ENCODE results near the gene TRIM66.

The TRIM66 gene

DNA sequence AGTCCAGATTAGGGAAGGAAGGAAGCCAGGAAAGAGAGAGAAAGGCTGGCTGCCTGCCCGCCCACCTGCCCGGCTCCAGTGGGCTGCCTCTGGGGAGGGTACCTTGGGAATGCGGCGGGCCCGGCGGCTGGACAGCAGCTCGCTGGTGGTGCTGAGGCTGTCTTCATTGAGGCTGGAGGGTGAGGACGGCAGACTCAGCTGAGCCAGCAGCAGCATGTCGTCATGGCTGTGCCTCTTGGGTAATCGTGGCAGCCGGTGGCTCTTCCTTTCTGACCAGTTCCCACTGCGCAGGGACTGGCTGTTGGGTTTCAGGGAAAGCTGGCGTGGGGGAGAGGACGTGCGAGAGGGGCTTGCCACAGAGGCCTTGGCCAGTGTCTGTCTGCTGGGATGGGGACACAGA is 33.0 kb upstream of the TRIM66 start:
- H3K4me3 ChIP-seq (ENCODE audit: low read depth, low read length) = no peak overlapping the region
- no peak for DNase-seq (ENCODE audit: low read depth)
- TF ChIP-seq, protein P1, sequence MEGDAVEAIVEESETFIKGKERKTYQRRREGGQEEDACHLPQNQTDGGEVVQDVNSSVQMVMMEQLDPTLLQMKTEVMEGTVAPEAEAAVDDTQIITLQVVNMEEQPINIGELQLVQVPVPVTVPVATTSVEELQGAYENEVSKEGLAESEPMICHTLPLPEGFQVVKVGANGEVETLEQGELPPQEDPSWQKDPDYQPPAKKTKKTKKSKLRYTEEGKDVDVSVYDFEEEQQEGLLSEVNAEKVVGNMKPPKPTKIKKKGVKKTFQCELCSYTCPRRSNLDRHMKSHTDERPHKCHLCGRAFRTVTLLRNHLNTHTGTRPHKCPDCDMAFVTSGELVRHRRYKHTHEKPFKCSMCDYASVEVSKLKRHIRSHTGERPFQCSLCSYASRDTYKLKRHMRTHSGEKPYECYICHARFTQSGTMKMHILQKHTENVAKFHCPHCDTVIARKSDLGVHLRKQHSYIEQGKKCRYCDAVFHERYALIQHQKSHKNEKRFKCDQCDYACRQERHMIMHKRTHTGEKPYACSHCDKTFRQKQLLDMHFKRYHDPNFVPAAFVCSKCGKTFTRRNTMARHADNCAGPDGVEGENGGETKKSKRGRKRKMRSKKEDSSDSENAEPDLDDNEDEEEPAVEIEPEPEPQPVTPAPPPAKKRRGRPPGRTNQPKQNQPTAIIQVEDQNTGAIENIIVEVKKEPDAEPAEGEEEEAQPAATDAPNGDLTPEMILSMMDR (IDR thresholded peaks at IDR 0.05; ENCODE audit: control insufficient read depth, extremely low read depth, insufficient read depth) = no peak

DNA sequence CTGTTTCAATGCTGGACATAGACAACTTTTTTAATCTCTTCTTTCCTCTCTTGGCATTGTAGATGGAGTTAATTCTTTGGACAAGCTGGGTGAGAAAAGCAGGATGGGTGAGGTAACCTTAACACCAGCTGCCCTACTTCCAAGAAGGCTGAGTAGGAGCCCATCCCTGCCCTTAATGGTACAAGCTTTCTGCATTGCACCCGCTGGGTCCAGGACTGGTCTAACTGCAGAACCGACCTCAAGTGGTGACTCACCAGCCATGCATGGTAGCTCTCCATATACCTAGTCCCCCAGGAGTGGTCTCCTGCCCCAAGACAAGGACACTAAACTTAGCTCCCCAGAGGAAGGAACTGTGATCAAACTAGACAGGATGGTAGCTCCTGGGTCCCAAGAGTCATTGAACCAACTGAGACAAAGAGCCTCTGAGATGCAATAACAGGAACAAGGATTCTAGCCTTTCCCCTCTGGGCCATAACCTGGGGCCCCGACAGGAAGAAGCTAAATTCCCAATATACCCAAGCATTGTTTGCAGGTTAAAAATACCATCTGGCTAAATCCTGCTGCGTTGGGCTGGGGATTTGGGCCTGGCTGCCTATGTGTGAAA is 32.3 kb upstream of the TRIM66 start:
- TF ChIP-seq, protein P1 (IDR thresholded peaks at IDR 0.05; ENCODE audit: control insufficient read depth, extremely low read depth, insufficient read depth) = no peak
- DNase-seq (ENCODE audit: low read depth) = no peak
- no peak overlapping the region for H3K4me3 ChIP-seq (ENCODE audit: low read depth, low read length)

DNA sequence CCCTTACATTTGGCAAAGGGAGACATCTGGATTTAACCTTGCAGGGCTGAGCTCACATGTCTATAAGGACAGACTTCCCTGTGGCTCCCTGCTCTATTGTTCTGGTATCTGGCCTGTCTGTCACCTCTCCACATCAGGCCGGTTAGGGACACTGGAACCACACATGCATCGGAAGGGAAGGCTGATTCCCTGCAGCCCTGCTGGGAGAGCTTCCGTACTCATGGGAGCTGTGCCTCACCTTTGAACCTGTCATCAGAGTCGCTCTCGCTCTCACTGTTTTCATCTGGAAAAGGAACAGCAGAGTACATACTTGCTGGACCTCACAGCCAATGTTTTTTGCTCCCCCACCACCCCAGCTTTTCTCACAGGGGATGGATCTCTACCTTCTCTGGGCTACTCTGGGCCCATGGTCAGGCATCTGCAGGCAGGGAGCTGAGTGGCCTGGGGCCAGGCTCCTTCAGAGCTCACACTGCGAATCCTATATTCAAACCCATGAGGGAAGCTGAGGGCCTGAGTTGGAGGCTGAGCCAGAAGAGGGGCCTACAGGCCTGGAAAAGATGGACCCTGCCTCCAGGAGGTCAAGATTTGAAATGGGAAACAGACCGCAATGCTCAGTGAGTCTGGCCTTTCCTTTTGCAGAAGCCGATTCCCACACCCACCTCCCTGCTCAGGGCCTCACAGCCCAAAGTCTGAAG is 31.4 kb upstream of the TRIM66 start:
- TF ChIP-seq, protein P1 (IDR thresholded peaks at IDR 0.05; ENCODE audit: control insufficient read depth, extremely low read depth, insufficient read depth) = no peak
- no peak for DNase-seq (ENCODE audit: low read depth)
- H3K4me3 ChIP-seq (ENCODE audit: low read depth, low read length) = no peak overlapping the region

DNA sequence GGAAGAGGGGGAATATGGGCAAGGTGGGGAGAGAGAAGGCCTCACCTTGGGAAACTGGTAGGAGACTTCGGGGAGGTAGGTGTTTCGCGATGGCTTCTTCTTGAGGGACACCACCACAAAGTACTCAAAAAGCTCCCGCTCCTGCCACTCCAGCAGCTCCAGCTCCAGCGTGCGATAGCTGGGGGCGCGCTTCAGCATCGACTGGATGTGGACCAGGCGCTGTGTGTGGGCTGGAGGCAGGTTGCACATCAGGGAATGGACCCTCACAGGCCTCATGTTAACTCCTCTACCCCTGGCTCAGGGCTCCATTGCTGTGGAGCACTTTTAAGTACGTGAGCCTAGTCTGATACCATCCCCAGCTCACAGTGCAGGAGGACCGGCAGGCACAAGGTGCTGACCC is 30.0 kb upstream of the TRIM66 start:
- H3K4me3 ChIP-seq (ENCODE audit: low read depth, low read length) = no peak overlapping the region
- DNase-seq (ENCODE audit: low read depth) = no peak
- TF ChIP-seq, protein P1 (IDR thresholded peaks at IDR 0.05; ENCODE audit: control insufficient read depth, extremely low read depth, insufficient read depth) = no peak

DNA sequence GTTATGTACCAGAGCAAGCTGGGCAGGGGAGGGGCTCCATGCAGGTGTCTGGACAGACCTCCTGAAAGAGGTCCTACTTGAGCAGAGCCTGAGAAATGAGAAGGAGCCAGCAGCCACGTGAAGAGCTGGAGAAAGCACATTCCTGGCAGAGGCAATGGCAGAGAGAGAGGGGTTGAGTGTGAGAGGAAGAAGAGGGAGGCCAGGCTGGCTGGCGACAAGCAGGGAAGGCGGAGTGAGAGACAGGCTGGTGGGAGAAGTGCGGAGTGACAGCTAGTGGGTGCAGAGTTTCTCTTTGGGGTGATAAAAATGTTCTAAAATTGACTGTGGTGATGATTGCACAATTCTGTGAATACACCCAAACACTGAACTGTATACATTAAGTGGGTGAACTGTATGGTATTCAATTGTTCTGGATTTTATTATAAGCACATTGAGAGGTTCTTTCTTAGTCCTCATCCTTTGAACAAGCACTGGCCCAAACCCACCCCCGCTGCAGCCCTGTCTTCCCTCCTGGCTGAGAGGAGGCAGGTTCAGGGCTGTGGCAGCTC is 29.5 kb upstream of the TRIM66 start:
- DNase-seq (ENCODE audit: low read depth) = no peak
- no peak overlapping the region for H3K4me3 ChIP-seq (ENCODE audit: low read depth, low read length)
- TF ChIP-seq, protein P1 (IDR thresholded peaks at IDR 0.05; ENCODE audit: control insufficient read depth, extremely low read depth, insufficient read depth) = no peak

DNA sequence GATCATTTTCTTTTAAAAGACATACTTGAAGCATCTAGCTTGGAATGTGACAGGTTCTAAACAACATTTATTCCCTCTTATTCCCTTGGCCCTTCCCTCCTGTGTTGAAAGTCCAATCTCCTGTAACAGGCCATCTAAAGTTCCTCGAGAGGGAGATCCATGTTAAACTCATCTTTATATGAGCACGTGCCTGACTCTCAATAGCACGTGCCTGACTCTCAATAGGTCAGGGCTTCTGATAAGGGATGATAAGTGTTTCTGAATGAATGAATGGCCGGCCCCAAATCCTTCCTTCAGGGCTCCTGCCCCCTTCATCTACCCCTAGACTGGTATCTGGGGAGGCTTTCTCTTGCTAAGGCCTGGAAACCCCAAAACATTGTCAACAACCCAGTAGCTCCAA is 27.3 kb upstream of the TRIM66 start:
- H3K4me3 ChIP-seq (ENCODE audit: low read depth, low read length) = no peak overlapping the region
- TF ChIP-seq, protein P1 (IDR thresholded peaks at IDR 0.05; ENCODE audit: control insufficient read depth, extremely low read depth, insufficient read depth) = no peak
- DNase-seq (ENCODE audit: low read depth) = no peak
